Measurements from ENCODE around the gene LNP1. TPM values are rescaled to one million over a fixed set of nuclear protein-coding genes. Genes with fewer than 3 reads are reported as not detected.
"Not testable (repeated sequence)": the region's sequence is repeated elsewhere in the genome, so short reads cannot be mapped to it uniquely, and the experiment has no call there.

LNP1 gene
- total RNA-seq, 1 experiment from 2014 or later, result 6.7 TPM

DNA sequence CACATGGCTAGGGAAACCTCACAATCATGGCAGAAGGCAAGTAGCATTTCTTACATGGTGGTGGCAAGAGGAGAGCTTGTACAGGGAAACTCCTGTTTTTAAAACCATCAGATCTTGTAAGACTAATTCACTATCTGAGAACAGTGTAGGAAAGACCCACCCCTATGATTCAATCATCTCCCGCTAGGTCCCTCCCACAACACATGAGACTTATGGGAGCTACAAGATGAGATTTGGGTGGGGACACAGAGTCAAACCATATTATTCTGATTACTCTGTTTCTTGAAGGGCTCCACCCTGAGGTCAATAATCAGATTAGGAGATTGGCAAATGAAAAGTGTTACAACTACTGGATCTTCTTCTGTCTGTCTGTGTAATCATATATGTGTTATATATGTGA is 69.6 kb downstream of the LNP1 start:
- no peak for ATAC-seq

DNA sequence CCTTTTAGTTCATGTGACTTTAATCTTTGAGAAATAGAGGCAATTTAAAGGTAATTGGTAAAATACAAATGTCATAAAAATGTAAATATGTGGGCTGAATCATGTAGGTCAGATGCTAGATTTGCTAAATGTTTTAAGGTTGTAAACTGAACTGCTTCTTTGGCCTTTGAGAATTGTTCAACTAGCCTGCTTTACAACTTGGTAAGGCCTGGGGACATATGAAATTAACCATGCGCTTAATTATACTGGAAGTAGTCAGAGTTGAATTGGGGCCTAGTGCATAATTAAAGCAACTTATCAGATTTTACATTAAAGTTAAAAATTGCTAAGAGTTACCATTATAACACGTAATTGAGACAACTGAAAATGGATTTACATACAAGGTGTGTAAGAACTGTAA is 70.1 kb downstream of the LNP1 start:
- ATAC-seq (no peak), DNase-seq (ENCODE audit: low spot score) (no peak)
- no peak overlapping the region for H3K27ac Mint-ChIP-seq
- CTCF ChIA-PET, result no interaction called here
- TF ChIP-seq CBFB (CRISPR knock-in tag; IDR thresholded peaks at IDR 0.05; ENCODE audit: low read depth) (no peak), RELA (CRISPR knock-in tag; IDR thresholded peaks at IDR 0.05; ENCODE audit: borderline replicate concordance) (no peak)
- TF ChIP-seq, protein P1, sequence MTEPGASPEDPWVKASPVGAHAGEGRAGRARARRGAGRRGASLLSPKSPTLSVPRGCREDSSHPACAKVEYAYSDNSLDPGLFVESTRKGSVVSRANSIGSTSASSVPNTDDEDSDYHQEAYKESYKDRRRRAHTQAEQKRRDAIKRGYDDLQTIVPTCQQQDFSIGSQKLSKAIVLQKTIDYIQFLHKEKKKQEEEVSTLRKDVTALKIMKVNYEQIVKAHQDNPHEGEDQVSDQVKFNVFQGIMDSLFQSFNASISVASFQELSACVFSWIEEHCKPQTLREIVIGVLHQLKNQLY (CRISPR knock-in tag; IDR thresholded peaks at IDR 0.05), result no peak
- peaks cover 40% of the 10 kb centered on the region for H3K36me3 Mint-ChIP-seq
- no peaks in the 10 kb centered on the region for H3K4me1 Mint-ChIP-seq
- H3K27me3 Mint-ChIP-seq (ENCODE audit: low read depth), result peaks cover 7% of the 10 kb centered on the region
- H3K4me3 Mint-ChIP-seq, result no peak overlapping the region
- H3K9me3 Mint-ChIP-seq, result peaks cover 64% of the 10 kb centered on the region
- POLR2A ChIA-PET, result no interaction called here

More for the DNA sequence above, 69.6 kb downstream of the LNP1 start:
- POLR2A ChIA-PET, result no interaction called here
- Mint-ChIP-seq H3K4me1 (no peaks in the 10 kb centered on the region), H3K4me3 (no peak overlapping the region), H3K27me3 (ENCODE audit: low read depth) (peaks cover 7% of the 10 kb centered on the region), H3K36me3 (peaks cover 45% of the 10 kb centered on the region), H3K9me3 (peaks cover 69% of the 10 kb centered on the region), H3K27ac (no peak overlapping the region)
- no peak for DNase-seq (ENCODE audit: low spot score)
- TF ChIP-seq, protein P2, sequence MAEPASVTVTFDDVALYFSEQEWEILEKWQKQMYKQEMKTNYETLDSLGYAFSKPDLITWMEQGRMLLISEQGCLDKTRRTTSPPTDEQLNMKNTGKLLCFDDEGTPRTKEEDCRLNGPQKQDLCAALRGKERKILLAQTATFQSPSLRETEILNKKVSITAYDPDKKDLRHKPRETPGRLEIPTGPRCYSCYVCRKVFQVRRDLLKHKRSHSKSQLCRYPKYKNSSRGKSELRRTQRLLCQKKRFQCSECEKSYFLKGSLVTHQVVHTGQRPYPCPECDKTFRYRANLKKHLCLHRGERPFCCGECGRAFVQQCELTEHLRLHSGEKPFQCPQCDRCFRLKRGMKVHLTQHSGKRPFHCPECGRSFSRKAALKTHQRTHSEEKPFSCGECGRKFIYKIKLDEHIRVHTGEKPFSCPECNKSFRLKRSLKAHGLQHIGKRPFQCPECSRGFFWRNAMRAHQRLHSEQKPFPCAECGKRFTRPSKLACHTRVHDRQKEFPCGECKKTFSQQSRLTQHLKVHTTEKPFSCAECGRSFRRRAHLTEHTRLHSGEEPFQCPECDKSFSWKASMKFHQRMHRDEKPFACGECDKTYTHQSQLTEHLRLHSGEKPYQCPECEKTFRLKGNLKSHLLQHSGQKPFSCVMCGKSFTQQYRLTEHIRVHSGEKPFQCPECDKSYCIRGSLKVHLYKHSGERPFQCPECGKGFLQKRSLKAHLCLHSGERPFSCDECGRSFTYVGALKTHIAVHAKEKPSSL (CRISPR knock-in tag; conservative IDR thresholded peaks at IDR 0.05), result no peak
- TF ChIP-seq NR1H2 (CRISPR knock-in tag; IDR thresholded peaks at IDR 0.05) (no peak), GRHL2 (CRISPR knock-in tag; IDR thresholded peaks at IDR 0.05; ENCODE audit: insufficient replicate concordance, severe bottlenecking) (no peak), EMX1 (CRISPR knock-in tag; IDR thresholded peaks at IDR 0.05) (no peak), TCF7 (CRISPR knock-in tag; IDR thresholded peaks at IDR 0.05; ENCODE audit: low read depth) (no peak)
- TF ChIP-seq, protein P3, sequence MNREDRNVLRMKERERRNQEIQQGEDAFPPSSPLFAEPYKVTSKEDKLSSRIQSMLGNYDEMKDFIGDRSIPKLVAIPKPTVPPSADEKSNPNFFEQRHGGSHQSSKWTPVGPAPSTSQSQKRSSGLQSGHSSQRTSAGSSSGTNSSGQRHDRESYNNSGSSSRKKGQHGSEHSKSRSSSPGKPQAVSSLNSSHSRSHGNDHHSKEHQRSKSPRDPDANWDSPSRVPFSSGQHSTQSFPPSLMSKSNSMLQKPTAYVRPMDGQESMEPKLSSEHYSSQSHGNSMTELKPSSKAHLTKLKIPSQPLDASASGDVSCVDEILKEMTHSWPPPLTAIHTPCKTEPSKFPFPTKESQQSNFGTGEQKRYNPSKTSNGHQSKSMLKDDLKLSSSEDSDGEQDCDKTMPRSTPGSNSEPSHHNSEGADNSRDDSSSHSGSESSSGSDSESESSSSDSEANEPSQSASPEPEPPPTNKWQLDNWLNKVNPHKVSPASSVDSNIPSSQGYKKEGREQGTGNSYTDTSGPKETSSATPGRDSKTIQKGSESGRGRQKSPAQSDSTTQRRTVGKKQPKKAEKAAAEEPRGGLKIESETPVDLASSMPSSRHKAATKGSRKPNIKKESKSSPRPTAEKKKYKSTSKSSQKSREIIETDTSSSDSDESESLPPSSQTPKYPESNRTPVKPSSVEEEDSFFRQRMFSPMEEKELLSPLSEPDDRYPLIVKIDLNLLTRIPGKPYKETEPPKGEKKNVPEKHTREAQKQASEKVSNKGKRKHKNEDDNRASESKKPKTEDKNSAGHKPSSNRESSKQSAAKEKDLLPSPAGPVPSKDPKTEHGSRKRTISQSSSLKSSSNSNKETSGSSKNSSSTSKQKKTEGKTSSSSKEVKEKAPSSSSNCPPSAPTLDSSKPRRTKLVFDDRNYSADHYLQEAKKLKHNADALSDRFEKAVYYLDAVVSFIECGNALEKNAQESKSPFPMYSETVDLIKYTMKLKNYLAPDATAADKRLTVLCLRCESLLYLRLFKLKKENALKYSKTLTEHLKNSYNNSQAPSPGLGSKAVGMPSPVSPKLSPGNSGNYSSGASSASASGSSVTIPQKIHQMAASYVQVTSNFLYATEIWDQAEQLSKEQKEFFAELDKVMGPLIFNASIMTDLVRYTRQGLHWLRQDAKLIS (CRISPR knock-in tag; IDR thresholded peaks at IDR 0.05; ENCODE audit: borderline replicate concordance), result no peak
- CTCF ChIA-PET, result no interaction called here

DNA sequence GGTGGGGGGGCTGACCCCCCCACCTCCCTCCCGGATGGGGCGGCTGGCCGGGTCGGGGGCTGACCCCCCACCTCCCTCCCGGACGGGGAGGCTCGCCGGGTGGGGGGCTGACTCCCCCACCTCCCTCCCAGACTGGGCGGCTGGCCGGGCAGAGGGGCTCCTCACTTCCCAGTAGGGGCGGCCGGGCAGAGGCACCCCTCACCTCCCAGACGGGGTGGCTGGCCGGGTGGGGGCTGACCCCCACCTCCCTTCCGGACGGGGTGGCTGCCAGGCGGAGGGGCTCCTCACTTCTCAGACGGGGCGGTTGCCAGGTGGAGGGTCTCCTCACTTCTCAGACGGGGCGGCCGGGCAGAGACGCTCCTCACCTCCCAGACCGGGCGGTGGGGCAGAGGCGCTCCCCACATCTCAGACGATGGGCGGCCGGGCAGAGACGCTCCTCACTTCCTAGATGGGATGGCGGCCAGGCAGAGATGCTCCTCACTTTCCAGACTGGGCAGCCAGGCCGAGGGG is 76.6 kb downstream of the LNP1 start:
- ATAC-seq; POLR2A ChIA-PET; DNase-seq (ENCODE audit: low spot score); CTCF ChIA-PET; H3K4me3 Mint-ChIP-seq; H3K27ac Mint-ChIP-seq; H3K4me1 Mint-ChIP-seq; H3K27me3 Mint-ChIP-seq (ENCODE audit: low read depth): not testable (repeated sequence)
- H3K9me3 Mint-ChIP-seq, result peaks cover 19% of the 10 kb centered on the region
- H3K36me3 Mint-ChIP-seq, result peaks cover 11% of the 10 kb centered on the region

DNA sequence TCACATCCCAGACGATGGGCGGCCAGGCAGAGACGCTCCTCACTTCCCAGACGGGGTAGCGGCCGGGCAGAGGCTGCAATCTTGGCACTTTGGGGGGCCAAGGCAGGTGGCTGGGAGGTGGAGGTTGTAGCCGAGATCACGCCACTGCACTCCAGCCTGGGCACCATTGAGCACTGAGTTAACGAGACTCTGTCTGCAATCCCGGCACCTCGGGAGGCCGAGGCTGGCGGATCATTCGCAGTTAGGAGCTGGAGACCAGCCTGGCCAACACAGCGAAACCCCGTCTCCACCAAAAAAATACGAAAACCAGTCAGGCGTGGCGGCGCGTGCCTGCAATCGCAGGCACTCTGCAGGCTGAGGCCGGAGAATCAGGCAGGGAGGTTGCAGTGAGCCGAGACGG is 77.2 kb downstream of the LNP1 start:
- H3K27me3 Mint-ChIP-seq (ENCODE audit: low read depth); POLR2A ChIA-PET; H3K27ac Mint-ChIP-seq; CTCF ChIA-PET; DNase-seq (ENCODE audit: low spot score); ATAC-seq; H3K4me3 Mint-ChIP-seq; H3K4me1 Mint-ChIP-seq: not testable (repeated sequence)
- Mint-ChIP-seq H3K36me3 (peaks cover 11% of the 10 kb centered on the region), H3K9me3 (peaks cover 19% of the 10 kb centered on the region)

DNA sequence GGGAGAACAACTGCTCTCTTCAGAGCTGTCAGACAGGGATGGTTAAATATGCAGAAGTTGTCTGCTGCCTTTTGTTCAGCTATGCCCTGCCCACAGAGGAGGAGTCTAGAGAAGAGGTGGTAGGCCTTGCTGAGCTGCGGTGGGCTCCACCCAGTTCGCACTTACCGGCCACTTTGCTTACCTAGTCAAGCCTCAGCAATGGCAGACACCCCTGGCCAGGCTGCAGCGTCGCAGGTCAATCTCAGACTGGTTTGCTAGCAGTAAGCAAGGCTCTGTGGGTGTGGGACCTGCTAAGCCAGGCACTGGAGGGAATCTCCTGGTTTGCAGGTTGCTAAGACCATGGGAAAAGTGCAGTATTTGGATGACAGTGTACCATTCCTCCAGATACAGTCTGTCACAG is 78.7 kb downstream of the LNP1 start:
- ChIA-PET POLR2A (no interaction called here), CTCF (no interaction called here)
- peaks cover 19% of the 10 kb centered on the region for H3K9me3 Mint-ChIP-seq
- ATAC-seq (peak; percentile 63; the same call in 1 of the 2 replicates), DNase-seq (ENCODE audit: low spot score) (no peak)
- peaks cover 3% of the 10 kb centered on the region for H3K27me3 Mint-ChIP-seq (ENCODE audit: low read depth)
- H3K27ac Mint-ChIP-seq, result no peak overlapping the region
- no peaks in the 10 kb centered on the region for H3K4me1 Mint-ChIP-seq
- peaks cover 11% of the 10 kb centered on the region for H3K36me3 Mint-ChIP-seq
- H3K4me3 Mint-ChIP-seq, result no peak overlapping the region
- no peak for TF ChIP-seq NFE2L1 (CRISPR knock-in tag; IDR thresholded peaks at IDR 0.05)
- TF ChIP-seq, protein P4, sequence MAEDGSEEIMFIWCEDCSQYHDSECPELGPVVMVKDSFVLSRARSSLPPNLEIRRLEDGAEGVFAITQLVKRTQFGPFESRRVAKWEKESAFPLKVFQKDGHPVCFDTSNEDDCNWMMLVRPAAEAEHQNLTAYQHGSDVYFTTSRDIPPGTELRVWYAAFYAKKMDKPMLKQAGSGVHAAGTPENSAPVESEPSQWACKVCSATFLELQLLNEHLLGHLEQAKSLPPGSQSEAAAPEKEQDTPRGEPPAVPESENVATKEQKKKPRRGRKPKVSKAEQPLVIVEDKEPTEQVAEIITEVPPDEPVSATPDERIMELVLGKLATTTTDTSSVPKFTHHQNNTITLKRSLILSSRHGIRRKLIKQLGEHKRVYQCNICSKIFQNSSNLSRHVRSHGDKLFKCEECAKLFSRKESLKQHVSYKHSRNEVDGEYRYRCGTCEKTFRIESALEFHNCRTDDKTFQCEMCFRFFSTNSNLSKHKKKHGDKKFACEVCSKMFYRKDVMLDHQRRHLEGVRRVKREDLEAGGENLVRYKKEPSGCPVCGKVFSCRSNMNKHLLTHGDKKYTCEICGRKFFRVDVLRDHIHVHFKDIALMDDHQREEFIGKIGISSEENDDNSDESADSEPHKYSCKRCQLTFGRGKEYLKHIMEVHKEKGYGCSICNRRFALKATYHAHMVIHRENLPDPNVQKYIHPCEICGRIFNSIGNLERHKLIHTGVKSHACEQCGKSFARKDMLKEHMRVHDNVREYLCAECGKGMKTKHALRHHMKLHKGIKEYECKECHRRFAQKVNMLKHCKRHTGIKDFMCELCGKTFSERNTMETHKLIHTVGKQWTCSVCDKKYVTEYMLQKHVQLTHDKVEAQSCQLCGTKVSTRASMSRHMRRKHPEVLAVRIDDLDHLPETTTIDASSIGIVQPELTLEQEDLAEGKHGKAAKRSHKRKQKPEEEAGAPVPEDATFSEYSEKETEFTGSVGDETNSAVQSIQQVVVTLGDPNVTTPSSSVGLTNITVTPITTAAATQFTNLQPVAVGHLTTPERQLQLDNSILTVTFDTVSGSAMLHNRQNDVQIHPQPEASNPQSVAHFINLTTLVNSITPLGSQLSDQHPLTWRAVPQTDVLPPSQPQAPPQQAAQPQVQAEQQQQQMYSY (CRISPR knock-in tag; IDR thresholded peaks at IDR 0.05), result no peak
- TF ChIP-seq, protein P5, sequence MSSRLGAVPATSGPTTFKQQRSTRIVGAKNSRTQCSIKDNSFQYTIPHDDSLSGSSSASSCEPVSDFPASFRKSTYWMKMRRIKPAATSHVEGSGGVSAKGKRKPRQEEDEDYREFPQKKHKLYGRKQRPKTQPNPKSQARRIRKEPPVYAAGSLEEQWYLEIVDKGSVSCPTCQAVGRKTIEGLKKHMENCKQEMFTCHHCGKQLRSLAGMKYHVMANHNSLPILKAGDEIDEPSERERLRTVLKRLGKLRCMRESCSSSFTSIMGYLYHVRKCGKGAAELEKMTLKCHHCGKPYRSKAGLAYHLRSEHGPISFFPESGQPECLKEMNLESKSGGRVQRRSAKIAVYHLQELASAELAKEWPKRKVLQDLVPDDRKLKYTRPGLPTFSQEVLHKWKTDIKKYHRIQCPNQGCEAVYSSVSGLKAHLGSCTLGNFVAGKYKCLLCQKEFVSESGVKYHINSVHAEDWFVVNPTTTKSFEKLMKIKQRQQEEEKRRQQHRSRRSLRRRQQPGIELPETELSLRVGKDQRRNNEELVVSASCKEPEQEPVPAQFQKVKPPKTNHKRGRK (CRISPR knock-in tag; IDR thresholded peaks at IDR 0.05; ENCODE audit: borderline replicate concordance), result no peak
